Measurements from ENCODE around the gene ALG9. TPM values are rescaled to one million over a fixed set of nuclear protein-coding genes. Genes with fewer than 3 reads are reported as not detected.

The ALG9 gene
- total RNA-seq, 1 donor from 2014 or later: 26.6 TPM

DNA sequence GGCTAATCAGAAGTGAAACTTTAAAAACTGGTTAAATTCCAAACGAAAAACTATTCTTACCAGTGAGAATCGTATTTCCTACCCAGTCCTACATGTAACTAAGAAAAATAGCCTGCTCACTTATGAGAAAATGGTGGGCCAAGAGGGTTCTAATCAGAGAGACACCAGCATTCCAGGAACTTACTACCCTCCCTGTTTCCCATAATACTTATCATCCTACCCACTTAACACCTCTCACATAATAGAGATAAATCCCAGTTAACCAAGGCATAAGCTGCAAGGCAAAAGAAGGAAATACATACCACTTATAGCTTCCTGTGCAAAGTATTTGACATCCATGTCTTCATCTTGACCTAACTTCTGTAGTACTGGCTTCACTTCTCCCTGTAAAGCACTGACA is 129.6 kb downstream of the ALG9 start:
- intact Hi-C loops (cut with DNase I): no loop called here
- TF ChIP-seq, protein P1, sequence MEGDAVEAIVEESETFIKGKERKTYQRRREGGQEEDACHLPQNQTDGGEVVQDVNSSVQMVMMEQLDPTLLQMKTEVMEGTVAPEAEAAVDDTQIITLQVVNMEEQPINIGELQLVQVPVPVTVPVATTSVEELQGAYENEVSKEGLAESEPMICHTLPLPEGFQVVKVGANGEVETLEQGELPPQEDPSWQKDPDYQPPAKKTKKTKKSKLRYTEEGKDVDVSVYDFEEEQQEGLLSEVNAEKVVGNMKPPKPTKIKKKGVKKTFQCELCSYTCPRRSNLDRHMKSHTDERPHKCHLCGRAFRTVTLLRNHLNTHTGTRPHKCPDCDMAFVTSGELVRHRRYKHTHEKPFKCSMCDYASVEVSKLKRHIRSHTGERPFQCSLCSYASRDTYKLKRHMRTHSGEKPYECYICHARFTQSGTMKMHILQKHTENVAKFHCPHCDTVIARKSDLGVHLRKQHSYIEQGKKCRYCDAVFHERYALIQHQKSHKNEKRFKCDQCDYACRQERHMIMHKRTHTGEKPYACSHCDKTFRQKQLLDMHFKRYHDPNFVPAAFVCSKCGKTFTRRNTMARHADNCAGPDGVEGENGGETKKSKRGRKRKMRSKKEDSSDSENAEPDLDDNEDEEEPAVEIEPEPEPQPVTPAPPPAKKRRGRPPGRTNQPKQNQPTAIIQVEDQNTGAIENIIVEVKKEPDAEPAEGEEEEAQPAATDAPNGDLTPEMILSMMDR (IDR thresholded peaks at IDR 0.05): no peak

DNA sequence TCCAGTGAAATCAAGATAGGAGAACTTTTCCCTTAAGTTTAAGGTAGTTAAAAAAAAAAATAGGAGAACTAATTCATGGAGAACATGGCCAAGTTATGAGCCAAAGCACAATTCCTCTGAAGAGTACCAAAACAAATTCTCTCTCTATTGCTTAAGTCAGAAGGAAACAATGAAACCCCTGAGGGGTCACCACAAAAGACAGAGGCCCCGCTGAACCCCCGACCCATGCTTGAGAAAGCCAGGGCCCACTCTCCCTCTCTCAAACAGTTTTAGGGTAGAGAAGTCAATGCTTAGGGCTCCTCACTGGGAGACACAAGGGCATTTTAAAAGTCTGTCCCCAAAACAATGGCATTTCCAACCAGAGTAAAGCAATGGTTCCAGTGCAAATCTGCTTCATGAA is 132.1 kb downstream of the ALG9 start:
- TF ChIP-seq, protein P1 (IDR thresholded peaks at IDR 0.05): no peak
- intact Hi-C loops (cut with DNase I): no loop called here
- no peaks in the 10 kb centered on the region for H3K9me3 ChIP-seq
- H3K27ac ChIP-seq: peak overlapping the region; percentile 7
- H3K27me3 ChIP-seq: no peaks in the 10 kb centered on the region
- no peak for DNase-seq
- ATAC-seq: no peak
- peaks cover 38% of the 10 kb centered on the region for H3K36me3 ChIP-seq
- no peak overlapping the region for H3K4me3 ChIP-seq
- H3K4me1 ChIP-seq: peaks cover 32% of the 10 kb centered on the region

More for the DNA sequence above, 129.6 kb downstream of the ALG9 start:
- Histone ChIP-seq H3K4me1 (peaks cover 19% of the 10 kb centered on the region), H3K27me3 (no peaks in the 10 kb centered on the region), H3K27ac (no peak overlapping the region), H3K9me3 (no peaks in the 10 kb centered on the region), H3K36me3 (peaks cover 62% of the 10 kb centered on the region), H3K4me3 (no peak overlapping the region)
- DNase-seq (no peak), ATAC-seq (no peak)

DNA sequence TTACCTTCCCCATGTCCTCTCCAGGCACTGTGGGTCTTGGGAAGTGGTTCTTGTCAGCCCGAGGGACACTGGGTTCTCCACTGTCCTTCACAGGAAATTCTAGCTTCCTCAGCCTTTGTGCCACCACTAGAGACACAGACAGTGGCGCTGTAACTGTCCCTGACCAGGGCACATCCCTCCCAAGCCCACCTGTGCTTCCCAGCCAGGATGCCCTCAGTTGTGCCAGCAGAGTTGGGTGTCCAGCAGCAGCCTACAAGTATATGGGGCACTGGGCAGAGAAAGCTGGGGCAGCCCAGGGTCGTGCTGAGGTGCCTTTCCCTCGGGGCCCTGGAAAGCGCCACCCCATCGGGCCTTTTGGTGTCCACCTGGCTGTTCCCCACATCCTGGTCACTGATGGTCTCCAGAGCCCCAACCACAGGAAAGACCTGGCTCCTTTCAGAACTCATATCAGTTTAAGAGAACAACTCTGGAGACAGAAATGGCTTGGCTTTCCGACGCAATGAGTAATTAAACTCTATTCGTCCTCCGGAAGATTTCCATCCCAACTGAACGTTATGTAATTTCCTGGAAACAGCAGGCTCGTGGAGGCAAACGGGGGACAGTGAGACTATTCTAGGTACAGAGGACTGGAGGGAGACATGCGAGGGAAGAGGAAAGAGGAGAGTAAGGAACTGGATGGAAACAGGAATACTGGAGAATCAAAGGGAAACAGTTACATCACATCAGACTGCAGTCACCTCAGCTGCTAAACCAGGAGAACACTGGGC is 133.8 kb downstream of the ALG9 start:
- peak overlapping the region; percentile 97 for H3K27ac ChIP-seq
- peaks cover 48% of the 10 kb centered on the region for H3K4me1 ChIP-seq
- no peaks in the 10 kb centered on the region for H3K27me3 ChIP-seq
- intact Hi-C loops (cut with DNase I): no loop called here
- H3K9me3 ChIP-seq: no peaks in the 10 kb centered on the region
- ATAC-seq (no peak), DNase-seq (no peak)
- TF ChIP-seq, protein P1 (IDR thresholded peaks at IDR 0.05): no peak
- H3K36me3 ChIP-seq: peaks cover 22% of the 10 kb centered on the region
- H3K4me3 ChIP-seq: no peak overlapping the region

DNA sequence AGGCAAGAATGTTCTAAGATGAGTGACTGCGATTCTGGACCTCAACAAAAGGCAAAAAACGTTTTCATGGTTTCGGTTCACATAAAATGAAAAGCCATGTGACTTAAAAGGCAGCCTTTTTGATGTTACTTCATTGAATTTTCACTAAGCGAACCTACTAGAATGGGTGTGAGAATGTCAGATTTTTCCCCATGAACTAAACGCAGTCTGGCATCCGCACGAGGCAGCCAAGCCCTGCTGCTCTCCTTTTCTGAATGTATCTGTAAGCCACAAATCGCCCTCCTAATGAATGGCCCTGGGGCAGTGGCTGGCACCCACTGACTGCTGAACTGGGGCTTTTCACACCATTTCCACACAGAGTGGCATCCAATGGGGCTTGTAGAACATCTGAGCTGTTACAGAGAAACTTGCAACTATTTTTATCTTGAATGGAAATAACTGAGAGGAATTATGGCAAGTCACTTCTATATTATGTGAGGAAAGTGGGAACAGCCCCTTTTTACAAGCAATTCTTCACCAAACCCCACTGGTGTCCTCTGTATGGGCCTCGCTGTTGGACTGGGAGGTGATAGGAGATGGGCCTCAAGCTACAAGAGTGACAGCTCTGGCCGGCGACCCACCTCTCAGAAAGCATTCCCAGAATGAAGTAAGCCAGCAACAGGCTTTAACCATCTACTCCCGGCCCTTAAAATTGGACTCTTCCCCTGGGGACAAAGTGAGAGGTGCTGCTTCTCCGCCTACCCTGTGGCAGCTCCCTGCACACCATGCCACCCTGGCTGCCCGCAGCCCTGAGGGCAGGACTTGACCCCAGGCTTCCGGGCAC is 134.5 kb downstream of the ALG9 start:
- TF ChIP-seq, protein P1 (IDR thresholded peaks at IDR 0.05): no peak
- intact Hi-C loops (cut with DNase I): no loop called here
- H3K27ac ChIP-seq: peak overlapping the region; percentile 97
- no peak for ATAC-seq
- H3K4me3 ChIP-seq: no peak overlapping the region
- no peaks in the 10 kb centered on the region for H3K27me3 ChIP-seq
- peaks cover 56% of the 10 kb centered on the region for H3K4me1 ChIP-seq
- H3K9me3 ChIP-seq: no peaks in the 10 kb centered on the region
- peaks cover 15% of the 10 kb centered on the region for H3K36me3 ChIP-seq
- no peak for DNase-seq

Other genes starting within 250 kb of the ALG9 start
- 26.7 TPM for gene PPP2R1B, start 105.2 kb downstream of the ALG9 start, total RNA-seq
- 1.9 TPM for gene FDXACB1, start 7.6 kb upstream of the ALG9 start, total RNA-seq
- gene CFAP68, start 8.0 kb upstream of the ALG9 start, total RNA-seq: 20.0 TPM
- gene CRYAB, start 40.2 kb upstream of the ALG9 start, total RNA-seq: 113 TPM
- gene HSPB2, start 41.2 kb upstream of the ALG9 start, total RNA-seq: 9.2 TPM
- gene C11orf52, start 47.3 kb upstream of the ALG9 start, total RNA-seq: 9.8 TPM
- gene DIXDC1, start 65.8 kb upstream of the ALG9 start, total RNA-seq: 15.2 TPM
- gene DLAT, start 153.8 kb upstream of the ALG9 start, total RNA-seq: 29.2 TPM
- 1.3 TPM for gene PIH1D2, start 202.4 kb upstream of the ALG9 start, total RNA-seq
- gene NKAPD1, start 202.7 kb upstream of the ALG9 start, total RNA-seq: 18.9 TPM
- gene TIMM8B, start 215.2 kb upstream of the ALG9 start, total RNA-seq: 33.9 TPM
- 90.1 TPM for gene SDHD, start 215.3 kb upstream of the ALG9 start, total RNA-seq